ENCODE results near the gene SGPP1.
A peak's percentile ranks its signal among the peaks of the same experiment; 100 is the strongest.

The SGPP1 gene

GRCh38 chr14:63764620-63765139, 36.8 kb upstream of the SGPP1 start:
- Histone ChIP-seq H3K9me3 (no peaks in the 10 kb centered on the region), H3K36me3 (no peaks in the 10 kb centered on the region), H3K27me3 (no peaks in the 10 kb centered on the region), H3K4me3 (ENCODE audit: low read depth in 1 of 2, low read length in 1 of 2) (peak overlapping the region; percentile 32 to 49), H3K27ac (peak overlapping the region; percentile 66), H3K4me1 (ENCODE audit: control insufficient read depth in 1 of 2, insufficient read depth in 1 of 2, low read depth in 1 of 2, low read length in 1 of 2) (peaks cover 62 to 65% of the 10 kb centered on the region in 2 experiments)
- no peak for TF ChIP-seq CTCF (IDR thresholded peaks at IDR 0.05)

GRCh38 chr14:63764103-63764502, 36.2 kb upstream of the SGPP1 start:
- H3K9me3 ChIP-seq = no peaks in the 10 kb centered on the region
- H3K36me3 ChIP-seq = no peaks in the 10 kb centered on the region
- TF ChIP-seq CTCF (IDR thresholded peaks at IDR 0.05) = no peak
- peak overlapping the region; percentile 71 to 78 for H3K4me3 ChIP-seq (ENCODE audit: low read depth in 1 of 2, low read length in 1 of 2)
- H3K27me3 ChIP-seq = no peaks in the 10 kb centered on the region
- peaks cover 65 to 69% of the 10 kb centered on the region in 2 experiments for H3K4me1 ChIP-seq (ENCODE audit: control insufficient read depth in 1 of 2, insufficient read depth in 1 of 2, low read depth in 1 of 2, low read length in 1 of 2)
- H3K27ac ChIP-seq = peak overlapping the region; percentile 95

- no peaks in the 10 kb centered on the region for H3K27me3 ChIP-seq
- no peaks in the 10 kb centered on the region for H3K36me3 ChIP-seq
- H3K9me3 ChIP-seq = no peaks in the 10 kb centered on the region
- no peak for TF ChIP-seq CTCF (IDR thresholded peaks at IDR 0.05)
- peak overlapping the region; percentile 95 for H3K27ac ChIP-seq
- H3K4me1 ChIP-seq (ENCODE audit: control insufficient read depth in 1 of 2, insufficient read depth in 1 of 2, low read depth in 1 of 2, low read length in 1 of 2) = peaks cover 59 to 62% of the 10 kb centered on the region in 2 experiments
- peak overlapping the region; percentile 71 to 78 for H3K4me3 ChIP-seq (ENCODE audit: low read depth in 1 of 2, low read length in 1 of 2)
Observed at GRCh38 chr14:63761351-63762117, 33.7 kb upstream of the SGPP1 start.

- Histone ChIP-seq H3K27ac (peak overlapping the region; percentile 95), H3K27me3 (no peaks in the 10 kb centered on the region), H3K4me1 (ENCODE audit: control insufficient read depth in 1 of 2, insufficient read depth in 1 of 2, low read depth in 1 of 2, low read length in 1 of 2) (peaks cover 51 to 54% of the 10 kb centered on the region in 2 experiments), H3K9me3 (no peaks in the 10 kb centered on the region), H3K36me3 (no peaks in the 10 kb centered on the region), H3K4me3 (ENCODE audit: low read depth in 1 of 2, low read length in 1 of 2) (no peak overlapping the region)
- no peak for TF ChIP-seq CTCF (IDR thresholded peaks at IDR 0.05)
Observed at GRCh38 chr14:63760014-63760413, 32.1 kb upstream of the SGPP1 start.

GRCh38 chr14:63759456-63759855, 31.6 kb upstream of the SGPP1 start:
- no peaks in the 10 kb centered on the region for H3K36me3 ChIP-seq
- TF ChIP-seq CTCF (IDR thresholded peaks at IDR 0.05) = no peak
- H3K9me3 ChIP-seq = no peaks in the 10 kb centered on the region
- no peaks in the 10 kb centered on the region for H3K27me3 ChIP-seq
- peak overlapping the region; percentile 95 for H3K27ac ChIP-seq
- H3K4me1 ChIP-seq (ENCODE audit: control insufficient read depth in 1 of 2, insufficient read depth in 1 of 2, low read depth in 1 of 2, low read length in 1 of 2) = peaks cover 46 to 48% of the 10 kb centered on the region in 2 experiments
- no peak overlapping the region for H3K4me3 ChIP-seq (ENCODE audit: low read depth in 1 of 2, low read length in 1 of 2)
